Measurements from ENCODE around the gene DCDC1.

The DCDC1 gene

GRCh38 chr11:31127290-31127689 lies 242.2 kb downstream of the DCDC1 start:
- no peak overlapping the region for H2BK5ac ChIP-seq (ENCODE audit: low read length)

GRCh38 chr11:31120428-31120827 lies 249.1 kb downstream of the DCDC1 start:
- Histone ChIP-seq H3K4me3 (ENCODE audit: low read length) (no peak overlapping the region), H2BK120ac (ENCODE audit: low read depth, low read length) (no peak overlapping the region), H4K5ac (ENCODE audit: low read length) (no peak overlapping the region), H3K36me3 (ENCODE audit: control insufficient read depth, insufficient read depth, low read length) (no peaks in the 10 kb centered on the region), H3K9ac (ENCODE audit: low read length) (no peak overlapping the region), H2AK5ac (ENCODE audit: low read length) (no peak overlapping the region), H2BK5ac (ENCODE audit: low read length) (no peak overlapping the region), H3K79me1 (ENCODE audit: low read length) (no peaks in the 10 kb centered on the region), H3K23ac (ENCODE audit: low read length) (no peak overlapping the region), H3K79me2 (ENCODE audit: control insufficient read depth, insufficient read depth, low read length) (no peaks in the 10 kb centered on the region), H3K56ac (ENCODE audit: low read length) (no peak overlapping the region), H3K18ac (ENCODE audit: low read length) (no peak overlapping the region), H3K4me2 (ENCODE audit: low read length) (no peak overlapping the region), H3K4me1 (ENCODE audit: control insufficient read depth, low read depth, low read length) (no peaks in the 10 kb centered on the region), H2BK15ac (replicated peaks; ENCODE audit: low read depth) (no peak overlapping the region), H4K8ac (ENCODE audit: low read depth, low read length) (no peak overlapping the region), H3K4ac (ENCODE audit: low read depth, low read length) (no peak overlapping the region), H3K27ac (ENCODE audit: low read depth, low read length) (no peak overlapping the region), H3K27me3 (ENCODE audit: insufficient read depth, low read length, poor library complexity) (no peaks in the 10 kb centered on the region)
- no CpG with 5 or more reads among the region's 1 CpG for WGBS (ENCODE audit: extremely low coverage, insufficient coverage, low lambda C conversion rate)
- DNase-seq: no peak

More at GRCh38 chr11:31127290-31127689, 242.2 kb downstream of the DCDC1 start:
- H3K23ac ChIP-seq (ENCODE audit: low read length): no peak overlapping the region
- H3K4me3 ChIP-seq (ENCODE audit: low read length): no peak overlapping the region
- H4K8ac ChIP-seq (ENCODE audit: low read depth, low read length): no peak overlapping the region
- peaks cover 2% of the 10 kb centered on the region for H3K4me1 ChIP-seq (ENCODE audit: control insufficient read depth, low read depth, low read length)
- no peaks in the 10 kb centered on the region for H3K79me1 ChIP-seq (ENCODE audit: low read length)
- H3K27me3 ChIP-seq (ENCODE audit: insufficient read depth, low read length, poor library complexity): peaks cover 2% of the 10 kb centered on the region
- H2BK120ac ChIP-seq (ENCODE audit: low read depth, low read length): no peak overlapping the region
- H3K4me2 ChIP-seq (ENCODE audit: low read length): no peak overlapping the region
- no peak overlapping the region for H3K18ac ChIP-seq (ENCODE audit: low read length)
- H3K79me2 ChIP-seq (ENCODE audit: control insufficient read depth, insufficient read depth, low read length): no peaks in the 10 kb centered on the region
- H3K27ac ChIP-seq (ENCODE audit: low read depth, low read length): no peak overlapping the region
- no CpG with 5 or more reads among the region's 3 CpGs for WGBS (ENCODE audit: extremely low coverage, insufficient coverage, low lambda C conversion rate)
- no peak for DNase-seq
- H2AK5ac ChIP-seq (ENCODE audit: low read length): no peak overlapping the region
- no peak overlapping the region for H4K5ac ChIP-seq (ENCODE audit: low read length)
- H3K4ac ChIP-seq (ENCODE audit: low read depth, low read length): no peak overlapping the region
- no peak overlapping the region for H2BK15ac ChIP-seq (replicated peaks; ENCODE audit: low read depth)
- no peak overlapping the region for H3K9ac ChIP-seq (ENCODE audit: low read length)
- H3K36me3 ChIP-seq (ENCODE audit: control insufficient read depth, insufficient read depth, low read length): no peaks in the 10 kb centered on the region
- H3K56ac ChIP-seq (ENCODE audit: low read length): no peak overlapping the region

GRCh38 chr11:31118566-31118965 lies 251.0 kb downstream of the DCDC1 start:
- H3K56ac ChIP-seq (ENCODE audit: low read length): no peak overlapping the region
- H3K79me2 ChIP-seq (ENCODE audit: control insufficient read depth, insufficient read depth, low read length): no peaks in the 10 kb centered on the region
- no peak overlapping the region for H2BK120ac ChIP-seq (ENCODE audit: low read depth, low read length)
- no peak overlapping the region for H2BK15ac ChIP-seq (replicated peaks; ENCODE audit: low read depth)
- no peak overlapping the region for H4K8ac ChIP-seq (ENCODE audit: low read depth, low read length)
- no peak overlapping the region for H3K4me3 ChIP-seq (ENCODE audit: low read length)
- no peaks in the 10 kb centered on the region for H3K36me3 ChIP-seq (ENCODE audit: control insufficient read depth, insufficient read depth, low read length)
- no peak overlapping the region for H3K9ac ChIP-seq (ENCODE audit: low read length)
- no CpG with 5 or more reads among the region's 6 CpGs for WGBS (ENCODE audit: extremely low coverage, insufficient coverage, low lambda C conversion rate)
- H3K4me1 ChIP-seq (ENCODE audit: control insufficient read depth, low read depth, low read length): no peaks in the 10 kb centered on the region
- H3K27ac ChIP-seq (ENCODE audit: low read depth, low read length): no peak overlapping the region
- no peak for DNase-seq
- H3K18ac ChIP-seq (ENCODE audit: low read length): no peak overlapping the region
- no peaks in the 10 kb centered on the region for H3K27me3 ChIP-seq (ENCODE audit: insufficient read depth, low read length, poor library complexity)
- no peak overlapping the region for H3K4ac ChIP-seq (ENCODE audit: low read depth, low read length)
- H3K79me1 ChIP-seq (ENCODE audit: low read length): no peaks in the 10 kb centered on the region
- no peak overlapping the region for H3K4me2 ChIP-seq (ENCODE audit: low read length)
- H2AK5ac ChIP-seq (ENCODE audit: low read length): no peak overlapping the region
- H3K23ac ChIP-seq (ENCODE audit: low read length): no peak overlapping the region
- no peak overlapping the region for H2BK5ac ChIP-seq (ENCODE audit: low read length)
- no peak overlapping the region for H4K5ac ChIP-seq (ENCODE audit: low read length)

- Histone ChIP-seq H3K4ac (ENCODE audit: low read depth, low read length) (no peak overlapping the region), H3K4me3 (ENCODE audit: low read length) (no peak overlapping the region), H3K4me2 (ENCODE audit: low read length) (no peak overlapping the region), H4K8ac (ENCODE audit: low read depth, low read length) (no peak overlapping the region), H3K79me1 (ENCODE audit: low read length) (no peaks in the 10 kb centered on the region), H3K18ac (ENCODE audit: low read length) (no peak overlapping the region), H3K56ac (ENCODE audit: low read length) (no peak overlapping the region), H2AK5ac (ENCODE audit: low read length) (no peak overlapping the region), H3K79me2 (ENCODE audit: control insufficient read depth, insufficient read depth, low read length) (no peaks in the 10 kb centered on the region), H2BK15ac (replicated peaks; ENCODE audit: low read depth) (no peak overlapping the region), H3K27me3 (ENCODE audit: insufficient read depth, low read length, poor library complexity) (no peaks in the 10 kb centered on the region), H3K23ac (ENCODE audit: low read length) (no peak overlapping the region), H3K27ac (ENCODE audit: low read depth, low read length) (no peak overlapping the region), H3K4me1 (ENCODE audit: control insufficient read depth, low read depth, low read length) (no peaks in the 10 kb centered on the region), H4K5ac (ENCODE audit: low read length) (no peak overlapping the region), H3K36me3 (ENCODE audit: control insufficient read depth, insufficient read depth, low read length) (no peaks in the 10 kb centered on the region), H3K9ac (ENCODE audit: low read length) (no peak overlapping the region), H2BK120ac (ENCODE audit: low read depth, low read length) (no peak overlapping the region), H2BK5ac (ENCODE audit: low read length) (no peak overlapping the region)
- WGBS (ENCODE audit: extremely low coverage, insufficient coverage, low lambda C conversion rate): no CpG with 5 or more reads among the region's 2 CpGs
- DNase-seq: no peak
These were observed 252.5 kb downstream of the DCDC1 start for GRCh38 chr11:31117038-31117437.

- Histone ChIP-seq H3K18ac (ENCODE audit: low read length) (no peak overlapping the region), H3K56ac (ENCODE audit: low read length) (no peak overlapping the region), H3K79me1 (ENCODE audit: low read length) (no peaks in the 10 kb centered on the region), H3K4me3 (ENCODE audit: low read length) (no peak overlapping the region), H2AK5ac (ENCODE audit: low read length) (no peak overlapping the region), H3K27ac (ENCODE audit: low read depth, low read length) (no peak overlapping the region), H3K4ac (ENCODE audit: low read depth, low read length) (no peak overlapping the region), H2BK15ac (replicated peaks; ENCODE audit: low read depth) (no peak overlapping the region), H3K4me2 (ENCODE audit: low read length) (no peak overlapping the region), H3K79me2 (ENCODE audit: control insufficient read depth, insufficient read depth, low read length) (no peaks in the 10 kb centered on the region), H3K27me3 (ENCODE audit: insufficient read depth, low read length, poor library complexity) (no peaks in the 10 kb centered on the region), H4K8ac (ENCODE audit: low read depth, low read length) (no peak overlapping the region), H3K9ac (ENCODE audit: low read length) (no peak overlapping the region), H3K4me1 (ENCODE audit: control insufficient read depth, low read depth, low read length) (no peaks in the 10 kb centered on the region), H2BK5ac (ENCODE audit: low read length) (no peak overlapping the region), H3K23ac (ENCODE audit: low read length) (no peak overlapping the region), H4K5ac (ENCODE audit: low read length) (no peak overlapping the region), H2BK120ac (ENCODE audit: low read depth, low read length) (no peak overlapping the region), H3K36me3 (ENCODE audit: control insufficient read depth, insufficient read depth, low read length) (no peaks in the 10 kb centered on the region)
- WGBS (ENCODE audit: extremely low coverage, insufficient coverage, low lambda C conversion rate): no CpG with 5 or more reads among the region's 2 CpGs
- no peak for DNase-seq
These were observed 255.1 kb downstream of the DCDC1 start for GRCh38 chr11:31114442-31114841.

GRCh38 chr11:31110830-31111229 lies 258.7 kb downstream of the DCDC1 start:
- Histone ChIP-seq H3K79me1 (ENCODE audit: low read length) (no peaks in the 10 kb centered on the region), H2BK15ac (replicated peaks; ENCODE audit: low read depth) (no peak overlapping the region), H4K8ac (ENCODE audit: low read depth, low read length) (no peak overlapping the region), H3K4ac (ENCODE audit: low read depth, low read length) (no peak overlapping the region), H2BK5ac (ENCODE audit: low read length) (no peak overlapping the region), H3K4me2 (ENCODE audit: low read length) (no peak overlapping the region), H3K4me3 (ENCODE audit: low read length) (no peak overlapping the region), H3K9ac (ENCODE audit: low read length) (no peak overlapping the region), H2BK120ac (ENCODE audit: low read depth, low read length) (no peak overlapping the region), H4K5ac (ENCODE audit: low read length) (no peak overlapping the region), H3K36me3 (ENCODE audit: control insufficient read depth, insufficient read depth, low read length) (no peaks in the 10 kb centered on the region), H3K56ac (ENCODE audit: low read length) (no peak overlapping the region), H3K27me3 (ENCODE audit: insufficient read depth, low read length, poor library complexity) (no peaks in the 10 kb centered on the region), H2AK5ac (ENCODE audit: low read length) (no peak overlapping the region), H3K23ac (ENCODE audit: low read length) (no peak overlapping the region), H3K79me2 (ENCODE audit: control insufficient read depth, insufficient read depth, low read length) (no peaks in the 10 kb centered on the region), H3K18ac (ENCODE audit: low read length) (no peak overlapping the region), H3K4me1 (ENCODE audit: control insufficient read depth, low read depth, low read length) (no peaks in the 10 kb centered on the region), H3K27ac (ENCODE audit: low read depth, low read length) (no peak overlapping the region)
- DNase-seq: no peak
- WGBS (ENCODE audit: extremely low coverage, insufficient coverage, low lambda C conversion rate): no CpG with 5 or more reads among the region's 4 CpGs
